Prostate gland (tissue), 2 donors: Measurements from ENCODE around the gene MAP3K7.

Experiments used
- CTCF ChIP-seq, 4 experiments: fragments of 200-600 bp in 2 of 4; fragments of 450-650 bp in 2 of 4; sonication (generic) in 2 of 4; IDR thresholded peaks; 1 replicate in 3 of 4; 2 replicates in 1 of 4; pipeline ENCODE4 v1.5.1; 2016 to 2019; ENCODE audit warnings: antibody characterized with exemption in 4 of 4, mild to moderate bottlenecking in 2 of 4, moderate library complexity in 2 of 4
- POLR2A ChIP-seq: fragments of 450-650 bp; IDR thresholded peaks from one replicate; pipeline ENCODE4 v1.6.1; 2016; ENCODE audit warnings: antibody characterized with exemption, mild to moderate bottlenecking
- POLR2AphosphoS5 ChIP-seq: sonication (generic); formaldehyde crosslinking; IDR thresholded peaks from one replicate; pipeline ENCODE4 v1.6.1; 2017; ENCODE audit warnings: antibody characterized with exemption

- TF ChIP-seq POLR2A (no peak), CTCF (IDR thresholded peaks at IDR 0.05) (no peak), POLR2AphosphoS5 (no peak)
Measured at GRCh38 chr6:90468080-90468479, 118.8 kb downstream of the MAP3K7 start.
